HepG2 (cell line): Measurements from ENCODE around the gene SLC19A1. TPM values are rescaled to one million over a fixed set of nuclear protein-coding genes. Genes with fewer than 3 reads are reported as not detected.
A peak's percentile ranks its signal among the peaks of the same experiment; 100 is the strongest.

Experiments
- ATAC-seq: fragments of 200-7000 bp; cut with Tn5 transposase; 3 replicates; pipeline ENCODE4 v1.9.1; 2020; ENCODE audit warnings: mild to moderate bottlenecking, moderate library complexity
- BruUV-seq: library from RNA; stranded (reverse); fragments of 400-500 nt; replicated peaks from 2 replicates; lab custom pipeline; 2021; lab: Mats Ljungman, UMichigan
- CTCF ChIA-PET: fragments of 300-600 bp; formaldehyde crosslinking; extraction: SDS; loops from one replicate; lab custom pipeline; 2021; ENCODE audit warnings: low total read pairs, inconsistent platforms, low intra/inter-chr PET ratio; lab: Yijun Ruan, JAX
- POLR2A ChIA-PET: fragments of 350-600 bp; sonication (Branson Sonifier 250); formaldehyde crosslinking; loops from one replicate; lab custom pipeline; 2020; ENCODE audit warnings: antibody characterized with exemption, inconsistent platforms; lab: Yijun Ruan, JAX
- DNase-seq: peaks from one replicate; pipeline ENCODE4 v3.0.0-alpha.2; 2015; ENCODE audit warnings: low spot score
- FAIRE-seq: peaks from 3 replicates; lab custom pipeline; 2011; peaks lifted over from hg19 to GRCh38; lab: Jason Lieb, UNC
- H2AFZ ChIP-seq: one replicate; pipeline ENCODE4 v1.6.1; 2011; ENCODE audit warnings: low read length, inconsistent platforms
- H3K27ac ChIP-seq: fragments of 300-600 bp; 3 replicates; pipeline ENCODE4 v1.8.0; 2011; ENCODE audit warnings: mixed run types, mild to moderate bottlenecking, mixed read lengths, low read length, inconsistent platforms; ENCODE audit not compliant: insufficient read depth; ENCODE audit errors: extremely low read length
- H3K27me3 ChIP-seq, 2 experiments: fragments of 200-600 bp in 1 of 2; 2 replicates in 1 of 2; 3 replicates in 1 of 2; pipeline versions ENCODE4 v1.6.0 to v1.8.0; 2011; ENCODE audit warnings: low read length in 2 of 2, mild to moderate bottlenecking in 2 of 2, moderate library complexity in 2 of 2, inconsistent platforms in 1 of 2; ENCODE audit not compliant: insufficient read depth in 2 of 2, control insufficient read depth in 1 of 2
- H3K36me3 ChIP-seq, 2 experiments: fragments of 200-600 bp in 1 of 2; replicated peaks in 1 of 2; 2 replicates in 1 of 2; 3 replicates in 1 of 2; pipeline versions ENCODE4 v1.5.1 to v1.8.0; 2011; ENCODE audit warnings: low read length in 2 of 2, inconsistent platforms in 1 of 2; ENCODE audit not compliant: insufficient read depth in 2 of 2, control insufficient read depth in 1 of 2
- H3K4me1 ChIP-seq: 2 replicates; pipeline ENCODE4 v1.5.1; 2012; ENCODE audit warnings: low read length, inconsistent platforms; ENCODE audit not compliant: insufficient read depth
- H3K4me2 ChIP-seq: 2 replicates; pipeline ENCODE4 v1.6.0; 2011; ENCODE audit warnings: low read depth, low read length, inconsistent platforms
- H3K4me3 ChIP-seq, 3 experiments: fragments of 200-600 bp in 1 of 3; sonication (generic), shearing (Covaris generic) in 1 of 3; replicated peaks in 1 of 3; 2 replicates each; pipeline ENCODE4 v1.5.1; 2011 to 2016; ENCODE audit warnings: low read length in 3 of 3, inconsistent platforms in 2 of 3, low read depth in 2 of 3, mild to moderate bottlenecking in 2 of 3, control low read depth in 1 of 3, mixed read lengths in 1 of 3; ENCODE audit not compliant: insufficient read depth in 1 of 3
- H3K79me2 ChIP-seq: one replicate; pipeline ENCODE4 v1.6.1; 2011; ENCODE audit warnings: low read length, inconsistent platforms; ENCODE audit not compliant: insufficient read depth
- H3K9ac ChIP-seq: 2 replicates; pipeline ENCODE4 v1.6.0; 2011; ENCODE audit warnings: mild to moderate bottlenecking, low read depth, low read length, inconsistent platforms; ENCODE audit not compliant: insufficient read depth
- H3K9me3 ChIP-seq: 2 replicates; pipeline ENCODE4 v1.5.1; 2012; ENCODE audit warnings: mild to moderate bottlenecking, low read length
- H4K20me1 ChIP-seq: 2 replicates; pipeline ENCODE4 v1.6.0; 2011; ENCODE audit warnings: inconsistent platforms, mild to moderate bottlenecking, low read length, moderate library complexity; ENCODE audit not compliant: insufficient read depth
- FOXK2 ChIP-seq: fragments of 450-650 bp; IDR thresholded peaks from 2 replicates; pipeline ENCODE4 v1.6.1; 2016
- IRX3 ChIP-seq: sonication (generic); formaldehyde crosslinking; IDR thresholded peaks from 2 replicates; pipeline ENCODE4 v1.8.1; 2023; ENCODE audit warnings: mild to moderate bottlenecking, low read depth, missing genetic modification reagents, borderline replicate concordance
- JARID2 ChIP-seq: sonication (generic); formaldehyde crosslinking; IDR thresholded peaks from 2 replicates; pipeline ENCODE4 v1.8.1; 2023; ENCODE audit warnings: missing genetic modification reagents, inconsistent platforms; ENCODE audit not compliant: insufficient replicate concordance
- MIXL1 ChIP-seq: IDR thresholded peaks from 2 replicates; pipeline ENCODE4 v1.6.1; 2016
- NCOA1 ChIP-seq: sonication (generic); formaldehyde crosslinking; IDR thresholded peaks from 2 replicates; pipeline ENCODE4 v1.9.0; 2021; ENCODE audit warnings: missing genetic modification reagents
- POLR2AphosphoS2 ChIP-seq: IDR thresholded peaks from 2 replicates; pipeline ENCODE4 v1.6.1; 2011; ENCODE audit warnings: low read depth, low read length, improper control_type of control experiment
- REL ChIP-seq: sonication (generic); formaldehyde crosslinking; conservative IDR thresholded peaks from 2 replicates; pipeline ENCODE4 v1.8.0; 2022; ENCODE audit warnings: mild to moderate bottlenecking, missing genetic modification reagents, moderate library complexity
- ZKSCAN1 ChIP-seq: fragments of 150-350 bp; IDR thresholded peaks from 2 replicates; pipeline ENCODE4 v1.6.1; 2014; ENCODE audit warnings: low read length
- ZNF251 ChIP-seq: sonication (generic); formaldehyde crosslinking; IDR thresholded peaks from 2 replicates; pipeline ENCODE4 v1.9.0; 2021; ENCODE audit warnings: mild to moderate bottlenecking, missing genetic modification reagents
- ZNF567 ChIP-seq: sonication (generic); formaldehyde crosslinking; IDR thresholded peaks from 2 replicates; pipeline ENCODE4 v1.8.1; 2023; ENCODE audit warnings: mild to moderate bottlenecking, missing genetic modification reagents, borderline replicate concordance
- ZNF644 ChIP-seq: IDR thresholded peaks from 2 replicates; pipeline ENCODE4 v1.6.1; 2016; ENCODE audit warnings: low read depth
- ZSCAN29 ChIP-seq: sonication (generic); formaldehyde crosslinking; conservative IDR thresholded peaks from 2 replicates; pipeline ENCODE4 v1.4.0; 2020; ENCODE audit warnings: mild to moderate bottlenecking, missing genetic modification reagents
- WGBS: methylation state at CpG from one replicate; pipeline ENCODE4 v1.1.6; 2017; ENCODE audit warnings: low lambda C conversion rate; 5-methylcytosine and 5-hydroxymethylcytosine counted together
- in situ Hi-C: cut with HindIII; loops from 2 replicates; pipeline ENCODE4 v1.10.0; 2017; ENCODE audit warnings: low pct_unique_long_range_greater_than_20kb; ENCODE audit not compliant: extremely low pct_ligation_motif_present
- intact Hi-C: fragments of 100-400 bp; cut with micrococcal nuclease; formaldehyde crosslinking; loops from one replicate; pipeline ENCODE4 v1.10.0; 2022; ENCODE audit not compliant: unreplicated experiment
- polyA plus RNA-seq, 8 experiments: library from polyadenylated mRNA; depleted of rRNA in 3 of 8; stranded (reverse) in 7 of 8; unstranded in 1 of 8; fragments of >200 nt; fragmentation: Illumina TruSeq in 4 of 8; extraction: Trizol in 4 of 8; gene quantifications; 2 replicates each; pipeline versions ENCODE4 v1.2.1 to v1.2.3, GENCODE V29; 2011 to 2016; ENCODE audit warnings: low read depth in 4 of 8, missing spikeins in 1 of 8, mixed read lengths in 1 of 8; ENCODE audit not compliant: insufficient read depth in 1 of 8
- total RNA-seq, 5 experiments: library from RNA; depleted of rRNA; stranded (reverse); fragments of >200 nt; fragmentation: Illumina TruSeq; extraction: Trizol; gene quantifications; 2 replicates each; pipeline ENCODE4 v1.2.3, GENCODE V29; 2016; ENCODE audit warnings: low read depth in 1 of 5
- TF ChIP-seq, protein P1 (sequence below): sonication (generic); formaldehyde crosslinking; conservative IDR thresholded peaks from 2 replicates; pipeline ENCODE4 v1.8.1; 2023; ENCODE audit warnings: missing genetic modification reagents
- TF ChIP-seq, protein P2 (sequence below): sonication (generic); formaldehyde crosslinking; IDR thresholded peaks from 2 replicates; pipeline ENCODE4 v1.9.0; 2021; ENCODE audit warnings: missing genetic modification reagents, borderline replicate concordance
- TF ChIP-seq, protein P3 (sequence below): sonication (generic); formaldehyde crosslinking; IDR thresholded peaks from 2 replicates; pipeline ENCODE4 v1.5.0; 2020; ENCODE audit warnings: mild to moderate bottlenecking, missing genetic modification reagents, moderate library complexity
- TF ChIP-seq, protein P4 (sequence below): IDR thresholded peaks from 2 replicates; pipeline ENCODE4 v1.6.1; 2016; ENCODE audit warnings: missing compliant biosample characterization, missing genetic modification reagents, borderline replicate concordance

SLC19A1 gene
- total and polyA plus RNA-seq, 2 of the 13 experiments (the other 11 are each of a cell fraction or from before 2014, with no cell fraction given): 21.8 to 23.0 TPM

DNA sequence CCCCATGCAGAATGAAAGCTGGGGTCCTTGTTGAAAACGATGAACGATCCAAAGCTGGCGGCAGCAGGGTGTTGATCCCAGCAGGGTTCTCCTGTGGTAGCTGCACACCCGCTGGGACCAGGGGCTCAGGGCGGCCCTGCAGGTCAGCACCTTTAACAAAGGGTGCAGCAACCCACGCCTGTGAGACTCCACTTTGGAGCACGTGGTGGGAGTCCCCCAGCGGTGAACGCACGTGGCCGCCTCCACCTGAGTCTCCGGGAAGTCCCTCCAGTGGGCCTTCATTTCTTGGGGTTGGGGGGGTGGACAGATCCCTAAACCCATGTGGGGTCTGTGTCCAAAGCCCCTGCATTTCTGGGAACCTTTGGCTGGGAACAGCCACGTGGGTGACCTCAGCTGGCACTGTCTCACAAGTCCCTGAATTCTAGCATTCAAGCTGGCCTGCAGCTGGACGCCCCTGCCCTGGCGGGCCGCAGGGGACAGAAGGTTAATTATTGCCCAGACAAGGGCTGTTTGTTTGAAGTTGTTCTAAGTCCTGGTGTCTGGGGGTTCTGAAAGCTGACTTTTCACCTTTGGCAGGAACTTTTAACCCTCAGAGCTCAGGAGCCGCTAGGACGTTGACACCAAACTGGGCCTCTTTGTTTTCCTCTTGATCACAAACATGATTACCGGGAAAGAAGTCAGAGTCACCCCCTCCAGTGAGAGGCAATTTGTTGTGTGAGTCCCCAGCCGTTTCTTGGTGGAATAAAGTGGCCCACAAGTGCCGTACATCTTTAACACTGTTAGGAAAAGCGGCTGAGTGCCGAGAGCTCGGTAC is 72.8 kb downstream of the SLC19A1 start:
- Histone ChIP-seq H3K79me2 (peaks cover 27% of the 10 kb centered on the region), H3K4me2 (peak overlapping the region; percentile 86), H3K36me3 (peaks cover 5 to 20% of the 10 kb centered on the region in 2 experiments), H3K9ac (peak overlapping the region; percentile 86), H3K27ac (peak overlapping the region; percentile 99), H3K9me3 (no peaks in the 10 kb centered on the region), H3K4me1 (peaks cover 80% of the 10 kb centered on the region), H4K20me1 (no peaks in the 10 kb centered on the region), H2AFZ (no peak overlapping the region), H3K4me3 (peak overlapping the region; percentile 38 to 69 (median 42); a peak in 5 of 6 replicates), H3K27me3 (no peaks in the 10 kb centered on the region)
- ATAC-seq (peak; percentile 78), DNase-seq (peak; percentile 99), FAIRE-seq (peak; percentile 100)
- WGBS: 33% methylated on average over 6 of the region's 24 CpGs
- ChIA-PET POLR2A (interaction anchor here (0.5 to 5.2 kb wide), 33 partner anchors 8 to 405 kb away, joined by 3 to 65 read pairs (median 4); partner anchors contain the start of gene POFUT2), CTCF (no interaction called here)
- in situ Hi-C loops: no loop called here
- no TSS peak for BruUV-seq
- intact Hi-C loops: no loop called here
- TF ChIP-seq JARID2 (CRISPR knock-in tag) (no peak), ZSCAN29 (CRISPR knock-in tag) (no peak), REL (CRISPR knock-in tag) (0 out of 2 replicates have a peak, but pooled peaks have one; percentile 25), MIXL1 (CRISPR knock-in tag) (peak; percentile 85; the same call in 1 of the 2 replicates), POLR2AphosphoS2 (no peak), ZNF644 (no peak), ZNF567 (CRISPR knock-in tag) (peak; percentile 30; the same call in 1 of the 2 replicates), FOXK2 (peak; percentile 61), IRX3 (peak; percentile 11; the same call in 1 of the 2 replicates), ZNF251 (CRISPR knock-in tag) (no peak), NCOA1 (CRISPR knock-in tag) (peak; percentile 88), ZKSCAN1 (no peak)
- TF ChIP-seq, protein P1, sequence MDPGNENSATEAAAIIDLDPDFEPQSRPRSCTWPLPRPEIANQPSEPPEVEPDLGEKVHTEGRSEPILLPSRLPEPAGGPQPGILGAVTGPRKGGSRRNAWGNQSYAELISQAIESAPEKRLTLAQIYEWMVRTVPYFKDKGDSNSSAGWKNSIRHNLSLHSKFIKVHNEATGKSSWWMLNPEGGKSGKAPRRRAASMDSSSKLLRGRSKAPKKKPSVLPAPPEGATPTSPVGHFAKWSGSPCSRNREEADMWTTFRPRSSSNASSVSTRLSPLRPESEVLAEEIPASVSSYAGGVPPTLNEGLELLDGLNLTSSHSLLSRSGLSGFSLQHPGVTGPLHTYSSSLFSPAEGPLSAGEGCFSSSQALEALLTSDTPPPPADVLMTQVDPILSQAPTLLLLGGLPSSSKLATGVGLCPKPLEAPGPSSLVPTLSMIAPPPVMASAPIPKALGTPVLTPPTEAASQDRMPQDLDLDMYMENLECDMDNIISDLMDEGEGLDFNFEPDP: no peak
- TF ChIP-seq, protein P2, sequence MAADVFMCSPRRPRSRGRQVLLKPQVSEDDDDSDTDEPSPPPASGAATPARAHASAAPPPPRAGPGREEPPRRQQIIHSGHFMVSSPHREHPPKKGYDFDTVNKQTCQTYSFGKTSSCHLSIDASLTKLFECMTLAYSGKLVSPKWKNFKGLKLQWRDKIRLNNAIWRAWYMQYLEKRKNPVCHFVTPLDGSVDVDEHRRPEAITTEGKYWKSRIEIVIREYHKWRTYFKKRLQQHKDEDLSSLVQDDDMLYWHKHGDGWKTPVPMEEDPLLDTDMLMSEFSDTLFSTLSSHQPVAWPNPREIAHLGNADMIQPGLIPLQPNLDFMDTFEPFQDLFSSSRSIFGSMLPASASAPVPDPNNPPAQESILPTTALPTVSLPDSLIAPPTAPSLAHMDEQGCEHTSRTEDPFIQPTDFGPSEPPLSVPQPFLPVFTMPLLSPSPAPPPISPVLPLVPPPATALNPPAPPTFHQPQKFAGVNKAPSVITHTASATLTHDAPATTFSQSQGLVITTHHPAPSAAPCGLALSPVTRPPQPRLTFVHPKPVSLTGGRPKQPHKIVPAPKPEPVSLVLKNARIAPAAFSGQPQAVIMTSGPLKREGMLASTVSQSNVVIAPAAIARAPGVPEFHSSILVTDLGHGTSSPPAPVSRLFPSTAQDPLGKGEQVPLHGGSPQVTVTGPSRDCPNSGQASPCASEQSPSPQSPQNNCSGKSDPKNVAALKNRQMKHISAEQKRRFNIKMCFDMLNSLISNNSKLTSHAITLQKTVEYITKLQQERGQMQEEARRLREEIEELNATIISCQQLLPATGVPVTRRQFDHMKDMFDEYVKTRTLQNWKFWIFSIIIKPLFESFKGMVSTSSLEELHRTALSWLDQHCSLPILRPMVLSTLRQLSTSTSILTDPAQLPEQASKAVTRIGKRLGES (CRISPR knock-in tag): no peak
- TF ChIP-seq, protein P3, sequence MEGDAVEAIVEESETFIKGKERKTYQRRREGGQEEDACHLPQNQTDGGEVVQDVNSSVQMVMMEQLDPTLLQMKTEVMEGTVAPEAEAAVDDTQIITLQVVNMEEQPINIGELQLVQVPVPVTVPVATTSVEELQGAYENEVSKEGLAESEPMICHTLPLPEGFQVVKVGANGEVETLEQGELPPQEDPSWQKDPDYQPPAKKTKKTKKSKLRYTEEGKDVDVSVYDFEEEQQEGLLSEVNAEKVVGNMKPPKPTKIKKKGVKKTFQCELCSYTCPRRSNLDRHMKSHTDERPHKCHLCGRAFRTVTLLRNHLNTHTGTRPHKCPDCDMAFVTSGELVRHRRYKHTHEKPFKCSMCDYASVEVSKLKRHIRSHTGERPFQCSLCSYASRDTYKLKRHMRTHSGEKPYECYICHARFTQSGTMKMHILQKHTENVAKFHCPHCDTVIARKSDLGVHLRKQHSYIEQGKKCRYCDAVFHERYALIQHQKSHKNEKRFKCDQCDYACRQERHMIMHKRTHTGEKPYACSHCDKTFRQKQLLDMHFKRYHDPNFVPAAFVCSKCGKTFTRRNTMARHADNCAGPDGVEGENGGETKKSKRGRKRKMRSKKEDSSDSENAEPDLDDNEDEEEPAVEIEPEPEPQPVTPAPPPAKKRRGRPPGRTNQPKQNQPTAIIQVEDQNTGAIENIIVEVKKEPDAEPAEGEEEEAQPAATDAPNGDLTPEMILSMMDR: 0 out of 2 replicates have a peak, but pooled peaks have one; percentile 15
- TF ChIP-seq, protein P4, sequence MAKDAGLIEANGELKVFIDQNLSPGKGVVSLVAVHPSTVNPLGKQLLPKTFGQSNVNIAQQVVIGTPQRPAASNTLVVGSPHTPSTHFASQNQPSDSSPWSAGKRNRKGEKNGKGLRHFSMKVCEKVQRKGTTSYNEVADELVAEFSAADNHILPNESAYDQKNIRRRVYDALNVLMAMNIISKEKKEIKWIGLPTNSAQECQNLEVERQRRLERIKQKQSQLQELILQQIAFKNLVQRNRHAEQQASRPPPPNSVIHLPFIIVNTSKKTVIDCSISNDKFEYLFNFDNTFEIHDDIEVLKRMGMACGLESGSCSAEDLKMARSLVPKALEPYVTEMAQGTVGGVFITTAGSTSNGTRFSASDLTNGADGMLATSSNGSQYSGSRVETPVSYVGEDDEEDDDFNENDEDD (CRISPR knock-in tag): no peak; the same call in 1 of the 2 replicates
